Body of pancreas (tissue), 4 donors: ENCODE data around the gene TRIM17.

Experiments
- POLR2A ChIP-seq, 3 donors: fragments of 450-650 bp; IDR thresholded peaks; one replicate each; pipeline ENCODE4 v1.6.1; 2016; ENCODE audit warnings: antibody characterized with exemption in 3 of 3, mild to moderate bottlenecking in 2 of 3
- TF ChIP-seq, protein P1 (sequence below), 7 experiments: fragments of 450-650 bp in 4 of 7; fragments of 200-600 bp in 3 of 7; sonication (generic) in 3 of 7; IDR thresholded peaks; one replicate each; pipeline ENCODE4 v1.5.1; 2016 to 2019; ENCODE audit warnings: antibody characterized with exemption in 7 of 7

DNA sequence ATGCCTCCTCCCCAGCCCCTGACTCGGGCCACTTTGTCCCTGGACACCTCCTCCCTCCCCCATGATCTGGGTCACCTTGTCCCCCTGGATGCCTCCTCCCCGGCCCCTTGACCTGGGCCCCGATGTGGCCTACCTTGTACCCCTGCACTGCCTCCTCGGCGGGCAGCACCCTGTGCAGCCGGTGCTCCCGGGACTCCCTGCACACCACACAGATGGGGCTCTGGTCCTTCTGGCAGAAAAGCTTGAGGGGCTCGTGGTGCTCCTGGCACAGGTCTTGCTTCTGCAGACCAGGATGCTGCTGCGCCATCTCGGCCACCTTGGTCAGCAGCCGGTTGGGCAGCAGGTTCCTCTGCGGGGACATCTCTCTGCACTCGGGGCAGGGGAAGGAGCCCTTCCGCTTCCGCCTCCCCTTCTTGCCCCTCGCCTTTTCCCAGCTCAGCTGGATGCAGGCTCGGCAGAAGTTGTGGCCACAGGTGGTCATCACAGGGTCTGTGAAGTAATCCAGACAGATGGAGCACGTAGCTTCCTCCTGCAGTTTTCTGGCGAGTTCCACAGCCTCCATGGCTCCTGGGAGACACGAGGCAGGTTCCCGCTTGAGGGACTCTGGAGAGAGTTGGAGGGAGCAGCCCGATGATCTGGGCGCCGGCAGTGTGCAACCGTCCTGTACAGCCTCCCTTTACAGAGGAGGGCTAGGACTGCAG lies 2.0 kb downstream of the TRIM17 start:
- no peak for TF ChIP-seq POLR2A (IDR thresholded peaks at IDR 0.05)
- TF ChIP-seq, protein P1, sequence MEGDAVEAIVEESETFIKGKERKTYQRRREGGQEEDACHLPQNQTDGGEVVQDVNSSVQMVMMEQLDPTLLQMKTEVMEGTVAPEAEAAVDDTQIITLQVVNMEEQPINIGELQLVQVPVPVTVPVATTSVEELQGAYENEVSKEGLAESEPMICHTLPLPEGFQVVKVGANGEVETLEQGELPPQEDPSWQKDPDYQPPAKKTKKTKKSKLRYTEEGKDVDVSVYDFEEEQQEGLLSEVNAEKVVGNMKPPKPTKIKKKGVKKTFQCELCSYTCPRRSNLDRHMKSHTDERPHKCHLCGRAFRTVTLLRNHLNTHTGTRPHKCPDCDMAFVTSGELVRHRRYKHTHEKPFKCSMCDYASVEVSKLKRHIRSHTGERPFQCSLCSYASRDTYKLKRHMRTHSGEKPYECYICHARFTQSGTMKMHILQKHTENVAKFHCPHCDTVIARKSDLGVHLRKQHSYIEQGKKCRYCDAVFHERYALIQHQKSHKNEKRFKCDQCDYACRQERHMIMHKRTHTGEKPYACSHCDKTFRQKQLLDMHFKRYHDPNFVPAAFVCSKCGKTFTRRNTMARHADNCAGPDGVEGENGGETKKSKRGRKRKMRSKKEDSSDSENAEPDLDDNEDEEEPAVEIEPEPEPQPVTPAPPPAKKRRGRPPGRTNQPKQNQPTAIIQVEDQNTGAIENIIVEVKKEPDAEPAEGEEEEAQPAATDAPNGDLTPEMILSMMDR (IDR thresholded peaks at IDR 0.05): no peak
